GM12878 (cell line): ENCODE measurements around the gene ATIC. TPM values are rescaled to one million over a fixed set of nuclear protein-coding genes. Genes with fewer than 3 reads are reported as not detected.

Experiments
- ATAC-seq: fragments of 200-7000 bp; cut with Tn5 transposase; 3 replicates; pipeline ENCODE4 v1.9.1; 2020; ENCODE audit warnings: mild to moderate bottlenecking, moderate library complexity
- BruUV-seq: library from RNA; stranded (reverse); fragments of 400-500 nt; replicated peaks from 2 replicates; lab custom pipeline; 2021; lab: Mats Ljungman, UMichigan
- CTCF ChIA-PET: fragments of 300-600 bp; sonication (Branson Sonifier 250); formaldehyde crosslinking; extraction: SDS; loops from one replicate; lab custom pipeline; 2021; ENCODE audit warnings: inconsistent platforms; lab: Yijun Ruan, JAX
- POLR2A ChIA-PET: fragments of 350-600 bp; formaldehyde crosslinking; extraction: SDS; loops from one replicate; lab custom pipeline; 2021; ENCODE audit warnings: inconsistent platforms; lab: Charles Lee
- RAD21 ChIA-PET: fragments of 300-600 bp; sonication (Branson Sonifier 250); formaldehyde crosslinking; loops from one replicate; lab custom pipeline; 2023; ENCODE audit warnings: antibody characterized with exemption; ENCODE audit not compliant: unreplicated experiment; lab: Charles Lee
- SMC1A ChIA-PET: fragments of 300-600 bp; sonication (Branson Sonifier 250); formaldehyde crosslinking; loops from one replicate; lab custom pipeline; 2023; ENCODE audit not compliant: unreplicated experiment, uncharacterized antibody; lab: Charles Lee
- DNase-seq: peaks from one replicate; pipeline ENCODE4 v3.0.0-alpha.2; 2011; ENCODE audit warnings: low read depth, low spot score
- FAIRE-seq: peaks from 3 replicates; lab custom pipeline; 2011; peaks lifted over from hg19 to GRCh38; lab: Jason Lieb, UNC
- H2AFZ ChIP-seq: 2 replicates; pipeline ENCODE4 v1.6.0; 2011; ENCODE audit warnings: low read depth, low read length, control low read depth; ENCODE audit not compliant: control insufficient read depth
- H3K27ac ChIP-seq: 2 replicates; pipeline ENCODE4 v1.5.1; 2011; ENCODE audit warnings: control low read depth; ENCODE audit not compliant: control insufficient read depth, insufficient read depth
- H3K27me3 ChIP-seq, 2 experiments: replicated peaks in 1 of 2; 2 replicates each; pipeline versions ENCODE4 v1.6.0 to v1.6.1; 2011; ENCODE audit warnings: low read length in 1 of 2; ENCODE audit not compliant: control insufficient read depth in 2 of 2, insufficient read depth in 2 of 2
- H3K36me3 ChIP-seq, 2 experiments: 2 replicates each; pipeline ENCODE4 v1.5.1; 2011; ENCODE audit warnings: low read length in 1 of 2; ENCODE audit not compliant: control insufficient read depth in 2 of 2, insufficient read depth in 2 of 2
- H3K4me1 ChIP-seq: 2 replicates; pipeline ENCODE4 v1.6.1; 2011; ENCODE audit warnings: mild to moderate bottlenecking, low read length, moderate library complexity, mixed read lengths; ENCODE audit not compliant: control insufficient read depth, insufficient read depth
- H3K4me2 ChIP-seq: 2 replicates; pipeline ENCODE4 v1.6.0; 2011; ENCODE audit warnings: control low read depth; ENCODE audit not compliant: control insufficient read depth, insufficient read depth
- H3K4me3 ChIP-seq: fragments of 200-600 bp; sonication (generic); 2 replicates; pipeline ENCODE4 v1.5.1; 2016
- H3K79me2 ChIP-seq: 2 replicates; pipeline ENCODE4 v1.6.0; 2011; ENCODE audit warnings: low read length; ENCODE audit not compliant: control insufficient read depth, insufficient read depth
- H3K9ac ChIP-seq: 2 replicates; pipeline ENCODE4 v1.8.0; 2011; ENCODE audit warnings: low read length, control low read depth, mixed read lengths; ENCODE audit not compliant: control insufficient read depth, insufficient read depth
- H3K9me3 ChIP-seq: replicated peaks from 3 replicates; pipeline ENCODE4 v1.5.1; 2011; ENCODE audit warnings: mild to moderate bottlenecking, low read length; ENCODE audit not compliant: control insufficient read depth, insufficient read depth
- H4K20me1 ChIP-seq: 2 replicates; pipeline ENCODE4 v1.6.0; 2011; ENCODE audit not compliant: control insufficient read depth, insufficient read depth
- ASH2L ChIP-seq: fragments of 300-600, 200-600 bp; sonication (generic); IDR thresholded peaks from 2 replicates; pipeline ENCODE4 v1.6.1; 2017; ENCODE audit warnings: low read depth, mild to moderate bottlenecking, borderline replicate concordance
- ATF2 ChIP-seq: IDR thresholded peaks from 2 replicates; pipeline ENCODE4 v1.6.1; 2012; ENCODE audit warnings: low read length, inconsistent platforms
- BHLHE40 ChIP-seq, 2 experiments: fragments of 450-650 bp in 1 of 2; IDR thresholded peaks; 2 replicates each; pipeline ENCODE4 v1.6.1; 2011 to 2017; ENCODE audit warnings: low read depth in 2 of 2, borderline replicate concordance in 1 of 2, improper control_type of control experiment in 1 of 2, low read length in 1 of 2, mild to moderate bottlenecking in 1 of 2
- CREM ChIP-seq: IDR thresholded peaks from 2 replicates; pipeline ENCODE4 v1.6.1; 2014; ENCODE audit warnings: antibody characterized with exemption, low read depth
- JUND ChIP-seq: IDR thresholded peaks from 2 replicates; pipeline ENCODE4 v1.6.1; 2012; ENCODE audit warnings: low read depth, mild to moderate bottlenecking, low read length, improper control_type of control experiment, moderate library complexity
- KDM1A ChIP-seq: fragments of 200-600 bp; sonication (generic); IDR thresholded peaks from 2 replicates; pipeline ENCODE4 v1.6.1; 2016; ENCODE audit warnings: borderline replicate concordance
- MEF2A ChIP-seq: IDR thresholded peaks from 2 replicates; pipeline ENCODE4 v1.6.1; 2011; ENCODE audit warnings: low read depth, mild to moderate bottlenecking, low read length, moderate library complexity; ENCODE audit not compliant: insufficient read depth
- POLR2AphosphoS5 ChIP-seq: IDR thresholded peaks from 2 replicates; pipeline ENCODE4 v1.6.1; 2011; ENCODE audit warnings: mild to moderate bottlenecking, low read length, inconsistent platforms
- STAT3 ChIP-seq: IDR thresholded peaks from 2 replicates; pipeline ENCODE4 v1.6.1; 2011; ENCODE audit warnings: low read depth, low read length, improper control_type of control experiment
- ZNF592 ChIP-seq: fragments of 450-650 bp; IDR thresholded peaks from 2 replicates; pipeline ENCODE4 v1.6.1; 2017; ENCODE audit warnings: mild to moderate bottlenecking, moderate library complexity
- WGBS: methylation state at CpG from one replicate; pipeline ENCODE4 v1.1.6; 2016; ENCODE audit warnings: low lambda C conversion rate; ENCODE audit not compliant: insufficient replicate concordance, insufficient coverage; ENCODE audit errors: missing lambda C conversion rate; 5-methylcytosine and 5-hydroxymethylcytosine counted together
- in situ Hi-C: fragments of 300-500 bp; cut with MboI; formaldehyde crosslinking; loops from 9 replicates; pipeline ENCODE4 v1.14.3; 2018; ENCODE audit warnings: mixed read lengths
- intact Hi-C: fragments of 100-400 bp; cut with micrococcal nuclease; formaldehyde crosslinking; loops from one replicate; pipeline ENCODE4 v1.14.2; 2022; ENCODE audit not compliant: unreplicated experiment
- polyA plus RNA-seq, 11 experiments: library from polyadenylated mRNA; depleted of rRNA in 4 of 11; unstranded in 6 of 11; stranded (reverse) in 5 of 11; fragments of >200 nt; fragmentation: Nextera tagmentation in 4 of 11; fragmentation: Illumina TruSeq in 1 of 11; extraction: Ambion mirVana in 4 of 11; extraction: Trizol in 1 of 11; gene quantifications; 1 replicate in 1 of 11; 2 replicates in 10 of 11; pipeline versions ENCODE4 v1.2.1 to v1.2.3, GENCODE V29; 2011 to 2016; ENCODE audit warnings: inconsistent platforms in 2 of 11, missing spikeins in 2 of 11, low read depth in 1 of 11
- total RNA-seq, 4 experiments: library from RNA; depleted of rRNA in 3 of 4; stranded (reverse); fragments of >200 nt in 3 of 4; fragmentation: Illumina TruSeq in 1 of 4; extraction: Trizol in 1 of 4; gene quantifications; 2 replicates each; pipeline versions ENCODE4 v1.2.1 to v1.2.3, GENCODE V29; 2013 to 2021

The ATIC gene
- total and polyA plus RNA-seq, 10 of the 15 experiments (the other 5 are each of a cell fraction or from before 2014, with no cell fraction given), result 45.1 to 518 (median 306) TPM

GRCh38 chr2:215358891-215359575, 47.2 kb downstream of the ATIC start:
- no peak for FAIRE-seq
- H3K79me2 ChIP-seq, result no peaks in the 10 kb centered on the region
- peaks cover 0 to 4% of the 10 kb centered on the region in 2 experiments; a peak in 3 of 4 replicates for H3K36me3 ChIP-seq
- BruUV-seq, result no TSS peak
- DNase-seq, result no peak
- ATAC-seq, result no peak
- no peak overlapping the region for H3K9ac ChIP-seq
- H3K4me1 ChIP-seq, result 0 out of 2 replicates have a peak, but pooled peaks cover 3% of the 10 kb centered on the region
- intact Hi-C loops (no loop called here), in situ Hi-C loops (no loop called here)
- POLR2A ChIA-PET, result no interaction called here
- CTCF ChIA-PET, result interaction anchor here (0.6 to 1.0 kb wide), 2 partner anchors 58 to 1506 kb away, joined by 3 read pairs; no protein-coding TSS in a partner anchor
- no peaks in the 10 kb centered on the region for H4K20me1 ChIP-seq
- no peaks in the 10 kb centered on the region for H3K9me3 ChIP-seq
- H3K27ac ChIP-seq, result no peak overlapping the region
- H2AFZ ChIP-seq, result no peak overlapping the region
- SMC1A ChIA-PET, result interaction anchor here (0.6 to 1.6 kb wide), 5 partner anchors 10 to 144 kb away, joined by 3 to 5 read pairs (median 3); no protein-coding TSS in a partner anchor
- 94% methylated on average over 15 of the region's 15 CpGs for WGBS
- H3K27me3 ChIP-seq, result no peaks in the 10 kb centered on the region
- no peak for TF ChIP-seq STAT3
- TF ChIP-seq ASH2L, result no peak
- RAD21 ChIA-PET, result no interaction called here
- no peak overlapping the region for H3K4me3 ChIP-seq
- H3K4me2 ChIP-seq, result no peak overlapping the region

- RAD21 ChIA-PET, result no interaction called here
- CTCF ChIA-PET, result interaction anchor here (0.6 to 1.0 kb wide), 2 partner anchors 58 to 1506 kb away, joined by 3 read pairs; no protein-coding TSS in a partner anchor
- Histone ChIP-seq H3K9me3 (no peaks in the 10 kb centered on the region), H3K4me1 (0 out of 2 replicates have a peak, but pooled peaks cover 3% of the 10 kb centered on the region), H3K79me2 (no peaks in the 10 kb centered on the region), H3K36me3 (peaks cover 0 to 4% of the 10 kb centered on the region in 2 experiments; a peak in 3 of 4 replicates), H3K27ac (no peak overlapping the region), H3K4me2 (no peak overlapping the region), H4K20me1 (no peaks in the 10 kb centered on the region), H3K4me3 (no peak overlapping the region), H2AFZ (no peak overlapping the region), H3K27me3 (no peaks in the 10 kb centered on the region), H3K9ac (no peak overlapping the region)
- BruUV-seq, result no TSS peak
- POLR2A ChIA-PET, result no interaction called here
- TF ChIP-seq ASH2L (no peak), KDM1A (no peak), BHLHE40 (IDR thresholded peaks at IDR 0.05; ENCODE audit: borderline replicate concordance in 1 of 2, low read depth in 2 of 2, low read length in 1 of 2) (no peak), ATF2 (no peak), JUND (no peak), MEF2A (no peak), CREM (no peak), POLR2AphosphoS5 (no peak), ZNF592 (no peak)
- intact Hi-C loops, result no loop called here
- 100% methylated on average over 1 of the region's 1 CpG for WGBS
- in situ Hi-C loops, result no loop called here
- SMC1A ChIA-PET, result interaction anchor here (0.6 to 1.6 kb wide), 5 partner anchors 9 to 145 kb away, joined by 3 to 5 read pairs (median 3); no protein-coding TSS in a partner anchor
- no peak for DNase-seq
- ATAC-seq, result no peak
- FAIRE-seq, result no peak
Observed at GRCh38 chr2:215359576-215359922, 47.7 kb downstream of the ATIC start.
